HG02938 (cell line): ENCODE results near the gene RBMS1.

ENCODE experiments used
- ATAC-seq: cut with Tn5 transposase; IDR thresholded peaks from one replicate; pipeline ENCODE4 v1.9.1; 2021; ENCODE audit warnings: mild to moderate bottlenecking, moderate library complexity; ENCODE audit not compliant: unreplicated experiment

Gene RBMS1

DNA sequence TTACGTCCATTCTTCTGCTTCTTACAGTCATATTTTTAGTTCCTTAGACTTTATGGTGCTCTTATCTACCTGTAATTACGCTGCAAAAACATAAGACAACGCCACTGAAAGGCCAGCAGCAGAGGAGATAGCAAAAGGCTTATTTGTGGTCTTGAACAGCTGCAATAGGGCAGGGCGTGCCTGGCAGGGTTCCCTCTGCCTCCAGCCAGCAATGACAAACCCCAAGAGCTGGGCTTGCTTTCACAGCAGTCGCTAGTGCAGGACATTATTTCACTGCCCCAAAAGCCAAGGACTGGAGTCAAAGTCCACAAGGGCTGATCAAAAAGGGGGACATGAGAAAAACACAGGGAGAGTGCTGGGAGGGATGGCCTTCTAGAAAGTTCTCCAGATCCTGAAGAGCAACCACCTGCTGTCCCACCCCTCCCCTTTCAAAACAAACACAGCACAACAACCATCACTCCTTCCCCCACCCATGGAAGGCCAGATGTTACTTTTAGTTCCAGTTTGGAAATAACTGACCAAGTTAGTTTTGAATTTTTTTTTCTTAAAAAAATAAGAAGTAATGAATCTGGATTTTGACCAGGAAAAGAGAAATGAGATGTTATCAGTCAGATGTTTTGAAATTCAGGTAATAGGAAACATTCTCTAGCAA lies 127.8 kb downstream of the RBMS1 start:
- ATAC-seq: no peak

DNA sequence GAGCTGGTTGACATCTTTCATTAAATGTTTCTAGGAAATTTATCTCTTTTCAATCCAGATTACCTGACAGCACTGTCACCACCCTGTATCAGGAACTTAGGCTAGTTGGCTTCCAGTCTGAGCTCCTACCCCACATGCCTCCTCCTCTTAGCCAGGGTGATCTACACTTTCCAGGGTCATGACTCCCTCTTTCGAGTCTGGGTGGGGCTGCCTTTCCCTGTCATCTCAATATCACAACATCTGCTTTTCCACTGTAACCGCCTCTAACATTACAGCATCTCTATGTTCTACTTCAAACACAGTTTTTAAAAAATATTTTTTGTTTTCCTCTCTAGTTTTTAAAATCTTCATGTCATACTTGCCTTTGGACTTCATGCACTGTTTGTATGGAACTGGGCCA lies 129.2 kb downstream of the RBMS1 start:
- ATAC-seq: no peak

DNA sequence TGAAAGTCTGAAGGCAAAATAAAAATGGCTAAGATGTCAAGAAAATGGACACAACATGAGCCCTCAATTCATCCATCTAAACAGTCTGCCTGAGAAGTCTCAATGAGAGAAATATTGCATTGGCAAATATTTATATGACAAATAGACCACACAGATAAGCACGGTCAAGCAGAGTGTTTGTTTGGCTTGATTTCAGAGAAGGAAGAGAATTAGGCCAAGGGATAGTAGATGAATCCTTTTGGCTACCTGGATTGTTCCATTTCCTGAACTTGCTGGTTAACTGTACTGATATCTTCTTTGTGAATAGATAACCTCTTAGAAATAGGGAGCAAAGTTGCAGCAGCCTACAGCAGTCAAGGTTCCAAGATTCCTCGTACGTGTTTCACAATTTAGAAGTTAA lies 129.6 kb downstream of the RBMS1 start:
- ATAC-seq: no peak

- ATAC-seq: no peak
These were observed 130.6 kb downstream of the RBMS1 start for GRCh38 chr2:160363055-160363454.

DNA sequence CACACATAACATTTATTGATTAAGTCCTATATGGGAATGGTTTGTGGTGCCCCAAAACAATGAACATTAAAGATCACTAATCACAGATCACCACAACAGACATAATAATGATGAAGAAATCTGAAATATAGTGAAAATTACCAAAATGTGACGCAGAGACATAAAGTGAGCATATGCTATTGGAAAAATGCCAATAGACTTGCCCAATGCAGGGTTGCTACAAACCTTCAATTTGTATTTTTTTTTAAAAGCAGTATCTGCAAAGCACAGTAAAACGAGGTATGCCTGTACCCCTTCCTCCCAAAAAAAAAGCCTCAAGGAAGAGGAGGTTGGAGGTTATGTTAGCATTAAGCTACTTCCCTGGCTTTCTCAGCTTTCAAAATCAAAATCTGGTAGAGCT lies 131.1 kb downstream of the RBMS1 start:
- no peak for ATAC-seq

DNA sequence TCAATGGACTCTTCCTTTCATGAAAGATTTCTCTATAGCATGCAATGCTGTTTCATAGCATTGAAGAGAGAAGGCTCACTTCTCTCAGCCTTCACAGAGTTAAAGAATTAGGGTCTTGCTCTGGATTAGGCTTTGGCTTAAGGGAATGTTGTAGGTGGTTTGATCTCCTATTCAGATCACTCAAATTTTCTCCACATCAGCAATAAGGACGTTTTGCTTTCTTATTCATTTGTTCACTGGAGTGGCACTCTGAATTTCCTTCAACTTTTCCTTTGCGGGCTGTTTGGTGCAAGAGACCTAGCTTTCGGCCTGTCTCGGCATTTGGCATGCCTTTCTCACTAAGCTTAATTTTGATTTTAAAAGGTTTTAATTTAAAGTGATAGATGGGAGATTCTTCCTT lies 131.6 kb downstream of the RBMS1 start:
- ATAC-seq: no peak

GRCh38 chr2:160360089-160360757 lies 133.4 kb downstream of the RBMS1 start:
- ATAC-seq: no peak

DNA sequence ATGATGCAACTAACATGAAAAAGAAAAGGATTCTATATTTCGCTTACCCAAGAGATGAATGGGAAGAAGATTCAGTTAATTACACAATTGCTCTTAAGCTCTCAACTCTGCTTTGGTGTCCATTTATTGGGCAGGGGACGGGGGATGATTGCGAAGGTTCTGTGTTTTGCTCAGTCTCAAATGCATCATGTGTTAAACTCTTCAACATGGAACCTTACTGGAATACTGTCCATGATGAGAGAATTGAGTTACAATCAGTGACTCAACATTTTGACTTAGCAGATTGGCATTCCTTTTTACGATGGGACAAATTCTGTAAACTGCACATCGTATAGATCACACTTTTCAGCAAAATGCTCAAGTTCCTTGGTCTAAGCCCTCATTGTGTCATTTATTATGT lies 135.6 kb downstream of the RBMS1 start:
- no peak for ATAC-seq

DNA sequence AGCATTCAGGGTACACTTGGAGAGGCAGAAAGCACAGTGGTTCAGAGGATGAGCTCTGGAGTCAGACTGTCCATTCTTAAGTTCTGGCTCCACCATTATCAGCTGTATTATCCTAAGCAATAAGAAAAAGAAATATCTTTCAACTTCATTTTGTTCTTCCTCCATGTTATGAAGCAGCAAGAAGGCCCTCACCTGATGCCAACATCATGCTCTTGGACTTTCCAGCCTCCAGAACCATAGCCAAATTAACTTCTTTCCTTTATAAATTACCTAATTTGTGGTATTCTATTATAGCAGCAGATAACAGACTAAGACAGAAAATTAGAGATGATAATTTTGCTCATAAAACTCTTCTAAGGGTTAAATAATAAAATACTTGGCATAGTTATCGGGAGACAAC lies 137.1 kb downstream of the RBMS1 start:
- ATAC-seq: no peak

GRCh38 chr2:160355080-160355479 lies 138.5 kb downstream of the RBMS1 start:
- no peak for ATAC-seq

GRCh38 chr2:160354677-160355076 lies 138.9 kb downstream of the RBMS1 start:
- ATAC-seq: no peak

DNA sequence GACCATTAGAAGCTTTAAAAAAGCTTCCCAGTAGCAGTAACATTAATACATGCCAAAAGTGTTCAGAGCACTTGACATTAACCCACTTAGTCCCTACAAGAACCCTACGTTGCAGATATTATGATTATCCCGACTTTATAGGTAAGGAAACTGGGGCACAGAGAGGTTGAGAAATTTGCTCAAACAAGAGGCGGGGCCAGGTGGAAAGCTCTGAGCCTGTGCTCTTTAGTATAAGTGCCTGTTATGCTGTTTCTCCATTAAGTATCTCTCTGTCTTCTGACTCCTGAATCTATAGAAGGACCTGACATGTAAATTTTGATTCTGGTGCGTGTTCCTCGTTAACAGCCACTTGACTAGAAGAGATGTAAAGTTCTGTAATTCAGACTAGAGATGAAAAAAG lies 139.8 kb downstream of the RBMS1 start:
- no peak for ATAC-seq

DNA sequence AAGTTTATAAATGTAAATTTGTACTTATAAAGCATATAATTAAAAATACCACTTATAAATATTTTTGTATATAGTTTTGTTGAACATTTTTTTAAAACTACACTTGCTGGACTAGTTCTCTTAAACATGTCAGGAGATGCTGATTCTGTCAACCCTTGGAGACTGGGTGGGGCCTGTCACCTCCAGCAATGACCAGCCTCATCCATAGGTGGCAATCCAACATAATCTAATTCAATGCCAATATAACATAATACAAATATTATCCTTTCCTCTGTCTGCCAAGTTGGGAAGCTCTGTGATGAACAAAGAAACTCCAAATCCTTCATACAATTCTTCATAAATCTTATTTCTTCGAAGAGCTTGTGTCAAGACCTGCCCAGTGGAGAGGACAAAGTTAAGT lies 140.4 kb downstream of the RBMS1 start:
- ATAC-seq: no peak

DNA sequence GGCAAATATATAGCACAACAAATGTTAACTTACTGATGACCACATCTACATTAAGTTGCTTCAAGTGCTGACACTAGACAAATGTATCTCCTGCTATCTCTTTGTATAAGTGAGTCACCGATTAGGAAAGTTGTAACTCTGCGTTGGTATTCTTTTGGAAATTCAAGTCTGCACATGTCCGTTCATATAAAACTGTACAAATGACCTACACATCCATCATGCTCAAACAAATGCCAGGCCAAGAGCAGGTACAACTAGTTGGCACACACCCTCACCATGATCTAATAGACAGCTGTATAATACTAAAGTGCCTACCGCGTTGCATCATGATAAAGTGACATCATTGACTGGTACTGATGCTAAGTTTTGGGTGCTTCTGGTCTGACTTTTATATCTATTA lies 141.1 kb downstream of the RBMS1 start:
- ATAC-seq: no peak

DNA sequence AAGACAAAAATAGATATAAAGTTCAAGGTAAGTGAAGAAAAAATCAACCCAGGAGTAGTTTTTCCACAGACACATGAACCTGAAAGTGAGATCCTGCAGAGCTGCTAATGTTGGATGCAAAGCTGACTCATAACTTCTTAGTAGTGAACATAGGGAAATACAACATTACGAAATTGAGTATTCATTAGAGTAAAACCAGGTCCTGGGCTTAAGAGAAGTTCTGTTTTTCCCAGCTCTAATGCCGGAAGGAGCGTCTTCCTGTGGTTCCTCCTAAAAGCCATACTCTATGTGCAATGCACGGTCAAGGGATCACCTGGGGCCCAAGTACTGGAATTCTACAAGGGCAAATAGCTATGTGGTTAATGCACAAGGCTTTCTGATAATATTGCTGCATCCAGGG lies 141.7 kb downstream of the RBMS1 start:
- no peak for ATAC-seq

DNA sequence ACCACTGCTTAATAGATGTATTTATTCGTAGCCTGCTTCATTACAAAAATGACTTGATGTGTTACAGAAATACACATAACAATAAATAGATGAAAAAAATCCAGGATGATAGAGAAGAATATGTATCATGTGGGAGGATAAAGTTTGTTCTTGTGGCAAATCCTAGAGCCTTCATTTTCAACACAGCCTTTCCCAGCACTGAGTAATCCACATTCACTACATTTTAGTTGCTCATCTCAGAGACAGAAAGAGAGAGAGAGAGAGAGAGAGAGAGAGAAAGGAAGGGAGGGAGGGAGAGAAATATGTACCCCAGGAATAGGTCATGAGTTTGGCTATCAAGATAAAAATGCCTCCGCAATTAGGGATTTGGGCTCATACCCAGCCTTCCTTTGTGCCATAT lies 144.3 kb downstream of the RBMS1 start:
- no peak for ATAC-seq

GRCh38 chr2:160347269-160347863 lies 146.2 kb downstream of the RBMS1 start:
- ATAC-seq: no peak

GRCh38 chr2:160345071-160345764 lies 148.4 kb downstream of the RBMS1 start:
- ATAC-seq: no peak

DNA sequence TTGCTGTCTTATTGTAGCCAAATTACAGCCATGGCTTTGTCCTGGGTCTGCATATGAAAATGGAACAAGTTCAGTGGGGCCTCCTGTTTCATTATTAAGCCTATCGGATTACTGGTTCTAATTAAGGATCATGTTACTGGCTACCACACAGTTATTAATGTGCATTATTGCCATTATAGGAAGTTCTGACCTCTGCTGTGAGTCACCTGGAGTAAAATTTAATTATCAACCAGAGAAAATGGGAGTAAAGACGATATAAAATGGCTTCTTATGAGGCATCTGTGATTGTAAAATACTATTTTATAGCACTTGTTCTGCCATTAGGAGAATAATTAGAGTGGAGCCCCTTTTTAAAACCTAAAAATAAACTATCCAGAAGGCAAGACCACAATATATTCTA lies 150.2 kb downstream of the RBMS1 start:
- ATAC-seq: no peak

- ATAC-seq: no peak
These were observed 153.9 kb downstream of the RBMS1 start for GRCh38 chr2:160339726-160340125.

- ATAC-seq: no peak
These were observed 154.5 kb downstream of the RBMS1 start for GRCh38 chr2:160338901-160339685.
